Keratinocyte (primary cell): ENCODE measurements around the gene VAMP2. TPM values are rescaled to one million over a fixed set of nuclear protein-coding genes. Genes with fewer than 3 reads are reported as not detected.
A peak's percentile ranks its signal among the peaks of the same experiment; 100 is the strongest.

ENCODE experiments used
- DNase-seq: peaks from one replicate; pipeline ENCODE4 v3.0.0-alpha.2; 2011; ENCODE audit warnings: low read depth, missing footprints, low spot score
- FAIRE-seq: peaks from 2 replicates; lab custom pipeline; 2011; peaks lifted over from hg19 to GRCh38; lab: Jason Lieb, UNC
- H2AFZ ChIP-seq: 2 replicates; pipeline ENCODE4 v1.6.0; 2012; ENCODE audit warnings: low read length, control low read depth, inconsistent platforms; ENCODE audit not compliant: control insufficient read depth
- H3K27ac ChIP-seq: 2 replicates; pipeline ENCODE4 v1.5.1; 2011; ENCODE audit warnings: low read length; ENCODE audit not compliant: control insufficient read depth, insufficient read depth
- H3K27me3 ChIP-seq: 3 replicates; pipeline ENCODE4 v1.6.0; 2011; ENCODE audit warnings: low read length; ENCODE audit not compliant: control insufficient read depth, insufficient read depth; ENCODE audit errors: extremely low read depth
- H3K36me3 ChIP-seq, 2 experiments: 2 replicates in 1 of 2; 3 replicates in 1 of 2; pipeline ENCODE4 v1.5.1; 2011; ENCODE audit warnings: low read length in 2 of 2, mild to moderate bottlenecking in 1 of 2; ENCODE audit not compliant: control insufficient read depth in 2 of 2, insufficient read depth in 2 of 2; ENCODE audit errors: extremely low read depth in 1 of 2
- H3K4me1 ChIP-seq: 3 replicates; pipeline ENCODE4 v1.5.1; 2011; ENCODE audit warnings: low read length; ENCODE audit not compliant: control insufficient read depth, insufficient read depth; ENCODE audit errors: extremely low read depth
- H3K4me2 ChIP-seq: 3 replicates; pipeline ENCODE4 v1.6.0; 2011; ENCODE audit warnings: low read depth, low read length; ENCODE audit not compliant: control insufficient read depth, insufficient read depth; ENCODE audit errors: extremely low read depth
- H3K4me3 ChIP-seq, 3 experiments: fragments of 200-600 bp in 1 of 3; sonication (generic) in 1 of 3; 2 replicates in 2 of 3; 3 replicates in 1 of 3; pipeline ENCODE4 v1.5.1; 2011 to 2016; ENCODE audit warnings: low read length in 3 of 3, mild to moderate bottlenecking in 3 of 3, control low read depth in 2 of 3, inconsistent platforms in 1 of 3, low read depth in 1 of 3, mixed read lengths in 1 of 3, mixed run types in 1 of 3, moderate library complexity in 1 of 3; ENCODE audit not compliant: control insufficient read depth in 2 of 3, insufficient read depth in 2 of 3; ENCODE audit errors: extremely low read depth in 1 of 3
- H3K79me2 ChIP-seq: 2 replicates; pipeline ENCODE4 v1.6.0; 2012; ENCODE audit warnings: low read length; ENCODE audit not compliant: control insufficient read depth, insufficient read depth
- H3K9ac ChIP-seq: 3 replicates; pipeline ENCODE4 v1.6.0; 2011; ENCODE audit warnings: low read length; ENCODE audit not compliant: control insufficient read depth, insufficient read depth; ENCODE audit errors: extremely low read depth
- H3K9me1 ChIP-seq: 3 replicates; pipeline ENCODE4 v1.6.0; 2011; ENCODE audit warnings: low read length; ENCODE audit not compliant: control insufficient read depth, insufficient read depth; ENCODE audit errors: extremely low read depth
- H3K9me3 ChIP-seq: 2 replicates; pipeline ENCODE4 v1.5.1; 2012; ENCODE audit warnings: low read depth, low read length; ENCODE audit not compliant: control insufficient read depth
- H4K20me1 ChIP-seq: 3 replicates; pipeline ENCODE4 v1.6.0; 2011; ENCODE audit warnings: low read length; ENCODE audit not compliant: control insufficient read depth, insufficient read depth; ENCODE audit errors: extremely low read depth
- EZH2 ChIP-seq: IDR thresholded peaks from one replicate; pipeline ENCODE4 v1.6.1; 2012; ENCODE audit warnings: inconsistent platforms, mild to moderate bottlenecking, low read length, moderate library complexity
- dilution Hi-C: fragments of 300-500 bp; cut with MboI; formaldehyde crosslinking; loops from one replicate; pipeline ENCODE4 v1.7.0; 2020; ENCODE audit warnings: low sequenced_read_pairs; ENCODE audit not compliant: extremely low pct_ligation_motif_present
- polyA plus RNA-seq, 5 experiments: library from polyadenylated mRNA; depleted of rRNA in 3 of 5; stranded (reverse) in 3 of 5; stranded (forward) in 1 of 5; unstranded in 1 of 5; fragments of >200 nt; gene quantifications; 1 replicate in 1 of 5; 2 replicates in 3 of 5; 3 replicates in 1 of 5; pipeline versions ENCODE4 v1.2.1 to v1.2.3, GENCODE V29; 2011 to 2012; ENCODE audit warnings: missing spikeins in 2 of 5, low read depth in 1 of 5, low replicate concordance in 1 of 5
- TF ChIP-seq, protein P1 (sequence below), 3 experiments: IDR thresholded peaks in 1 of 3; conservative IDR thresholded peaks in 1 of 3; optimal IDR thresholded peaks in 1 of 3; 2 replicates in 2 of 3; 3 replicates in 1 of 3; pipeline versions ENCODE3 to v1.5.1; 2011; ENCODE audit warnings: low read length in 3 of 3, mild to moderate bottlenecking in 3 of 3, moderate library complexity in 2 of 3, control low read depth in 1 of 3, inconsistent platforms in 1 of 3; ENCODE audit not compliant: insufficient read depth in 2 of 3; ENCODE audit errors: extremely low read depth in 1 of 3

The VAMP2 gene
- polyA plus RNA-seq, 1 donor (not counting 4 experiments of a cell fraction or from before 2014, with no cell fraction given), result 9.8 TPM

DNA sequence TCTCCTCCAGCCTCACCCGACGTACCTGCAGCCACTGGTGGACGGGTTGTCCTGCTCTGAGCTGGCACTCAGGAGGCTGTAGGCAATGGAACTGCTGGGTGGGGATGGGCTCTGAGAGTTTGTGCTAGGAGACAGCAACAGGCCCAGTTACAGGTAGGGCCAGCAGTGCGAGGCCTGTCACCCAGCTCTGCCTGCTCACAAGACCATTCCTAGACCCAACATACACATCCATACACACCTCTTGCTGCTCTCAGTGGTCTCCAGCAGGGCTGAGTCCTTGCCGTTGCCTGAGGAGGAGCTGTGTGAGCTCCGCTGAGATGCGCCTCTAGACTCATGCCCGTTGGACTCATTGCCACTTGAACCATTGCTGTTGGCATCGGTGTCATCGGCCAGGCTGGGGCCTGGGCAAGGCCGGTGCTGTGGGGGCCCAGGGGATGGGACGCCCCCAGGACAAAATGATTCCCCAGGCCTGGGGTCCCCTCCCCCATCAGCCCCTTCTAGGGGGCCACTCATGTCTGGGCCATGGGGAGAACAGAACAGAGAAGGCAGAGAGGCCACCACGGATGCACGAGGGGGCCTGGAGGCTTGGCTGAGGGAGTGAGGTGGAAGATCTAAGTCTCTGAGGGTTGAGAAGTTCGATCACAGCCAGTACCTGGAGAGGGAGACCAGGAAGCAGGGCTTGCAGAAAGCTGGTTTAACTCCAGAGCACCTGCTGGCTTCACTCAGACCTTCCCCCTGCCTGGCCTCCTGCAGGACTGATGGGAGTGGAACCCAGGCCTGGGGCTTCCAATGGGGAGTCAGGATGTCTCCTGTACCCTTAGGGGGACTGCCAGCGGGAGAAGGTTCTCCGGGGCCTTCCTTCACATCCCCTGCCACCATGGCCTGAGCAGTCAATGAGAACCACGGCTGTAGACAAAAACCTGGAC, 12.3 kb downstream of the VAMP2 start:
- Histone ChIP-seq H3K9me3 (no peaks in the 10 kb centered on the region), H3K27ac (peak overlapping the region; percentile 13), H3K36me3 (peaks cover 45 to 60% of the 10 kb centered on the region in 2 experiments), H3K27me3 (no peaks in the 10 kb centered on the region), H2AFZ (no peak overlapping the region), H3K4me2 (peak overlapping the region; percentile 90), H3K9me1 (peaks cover 11% of the 10 kb centered on the region), H4K20me1 (peaks cover 18% of the 10 kb centered on the region), H3K4me3 (peak overlapping the region in 2 of 3 experiments; percentile 62 to 86), H3K79me2 (peaks cover 46% of the 10 kb centered on the region), H3K9ac (peak overlapping the region; percentile 100), H3K4me1 (peaks cover 33% of the 10 kb centered on the region)
- TF ChIP-seq EZH2, result no peak
- TF ChIP-seq, protein P1, sequence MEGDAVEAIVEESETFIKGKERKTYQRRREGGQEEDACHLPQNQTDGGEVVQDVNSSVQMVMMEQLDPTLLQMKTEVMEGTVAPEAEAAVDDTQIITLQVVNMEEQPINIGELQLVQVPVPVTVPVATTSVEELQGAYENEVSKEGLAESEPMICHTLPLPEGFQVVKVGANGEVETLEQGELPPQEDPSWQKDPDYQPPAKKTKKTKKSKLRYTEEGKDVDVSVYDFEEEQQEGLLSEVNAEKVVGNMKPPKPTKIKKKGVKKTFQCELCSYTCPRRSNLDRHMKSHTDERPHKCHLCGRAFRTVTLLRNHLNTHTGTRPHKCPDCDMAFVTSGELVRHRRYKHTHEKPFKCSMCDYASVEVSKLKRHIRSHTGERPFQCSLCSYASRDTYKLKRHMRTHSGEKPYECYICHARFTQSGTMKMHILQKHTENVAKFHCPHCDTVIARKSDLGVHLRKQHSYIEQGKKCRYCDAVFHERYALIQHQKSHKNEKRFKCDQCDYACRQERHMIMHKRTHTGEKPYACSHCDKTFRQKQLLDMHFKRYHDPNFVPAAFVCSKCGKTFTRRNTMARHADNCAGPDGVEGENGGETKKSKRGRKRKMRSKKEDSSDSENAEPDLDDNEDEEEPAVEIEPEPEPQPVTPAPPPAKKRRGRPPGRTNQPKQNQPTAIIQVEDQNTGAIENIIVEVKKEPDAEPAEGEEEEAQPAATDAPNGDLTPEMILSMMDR (optimal IDR thresholded peaks at IDR 0.05 in 1 of 3, IDR thresholded peaks at IDR 0.05 in 1 of 3, conservative IDR thresholded peaks at IDR 0.05 in 1 of 3; ENCODE audit: extremely low read depth in 1 of 3, insufficient read depth in 2 of 3, low read length in 3 of 3), result no peak
- dilution Hi-C loops, result no loop called here
- DNase-seq (no peak), FAIRE-seq (no peak)

GRCh38 chr17:8149419-8150193, 13.1 kb downstream of the VAMP2 start:
- peaks cover 37% of the 10 kb centered on the region for H3K79me2 ChIP-seq
- peaks cover 33% of the 10 kb centered on the region for H3K4me1 ChIP-seq
- dilution Hi-C loops, result no loop called here
- H3K36me3 ChIP-seq, result peaks cover 48 to 63% of the 10 kb centered on the region in 2 experiments
- peaks cover 11% of the 10 kb centered on the region for H3K9me1 ChIP-seq
- no peak overlapping the region for H3K4me3 ChIP-seq
- no peak overlapping the region for H2AFZ ChIP-seq
- TF ChIP-seq, protein P1 (optimal IDR thresholded peaks at IDR 0.05 in 1 of 3, IDR thresholded peaks at IDR 0.05 in 1 of 3, conservative IDR thresholded peaks at IDR 0.05 in 1 of 3; ENCODE audit: extremely low read depth in 1 of 3, insufficient read depth in 2 of 3, low read length in 3 of 3), result no peak
- TF ChIP-seq EZH2, result no peak
- H4K20me1 ChIP-seq, result peaks cover 18% of the 10 kb centered on the region
- H3K27me3 ChIP-seq, result no peaks in the 10 kb centered on the region
- FAIRE-seq, result no peak
- DNase-seq, result no peak
- no peak overlapping the region for H3K9ac ChIP-seq
- no peak overlapping the region for H3K27ac ChIP-seq
- H3K9me3 ChIP-seq, result no peaks in the 10 kb centered on the region
- no peak overlapping the region for H3K4me2 ChIP-seq
